ENCODE data around the gene CFAP52.

The CFAP52 gene

GRCh38 chr17:9672266-9672665 lies 95.8 kb downstream of the CFAP52 start:
- H3K4me2 ChIP-seq (ENCODE audit: low read depth, low read length): no peak overlapping the region
- no peak for DNase-seq
- H3K36me3 ChIP-seq (replicated peaks; ENCODE audit: insufficient read depth, low read length): no peaks in the 10 kb centered on the region
- no peaks in the 10 kb centered on the region for H3K79me2 ChIP-seq (ENCODE audit: low read length)
- no peaks in the 10 kb centered on the region for H3K9me3 ChIP-seq (replicated peaks; ENCODE audit: insufficient read depth, low read length)
- no peak overlapping the region for H3K9ac ChIP-seq (ENCODE audit: low read length)
- no peaks in the 10 kb centered on the region for H3F3A ChIP-seq (ENCODE audit: insufficient read depth, low read length)
- H2AFZ ChIP-seq (ENCODE audit: low read length): no peak overlapping the region
- TF ChIP-seq EZH2 (optimal IDR thresholded peaks at IDR 0.05; ENCODE audit: low read depth, low read length): no peak
- no peak for TF ChIP-seq EZH2phosphoT487 (IDR thresholded peaks at IDR 0.05; ENCODE audit: low read length)
- H3K27ac ChIP-seq (ENCODE audit: low read length): no peak overlapping the region
- no peaks in the 10 kb centered on the region for H3K9me2 ChIP-seq (replicated peaks; ENCODE audit: insufficient read depth, low read length)
- H3K27me3 ChIP-seq (replicated peaks; ENCODE audit: insufficient read depth, low read length): no peaks in the 10 kb centered on the region; the same call in 1 of the 2 replicates
- H4K20me1 ChIP-seq (ENCODE audit: insufficient read depth, low read length): no peaks in the 10 kb centered on the region
- H3K4me1 ChIP-seq (ENCODE audit: low read length): no peaks in the 10 kb centered on the region
- no peak overlapping the region for H3K4me3 ChIP-seq (ENCODE audit: low read length)

- no peak overlapping the region for H3K27ac ChIP-seq (ENCODE audit: low read length)
Measured at GRCh38 chr17:9672691-9673090, 96.2 kb downstream of the CFAP52 start.

GRCh38 chr17:9676084-9676483 lies 99.6 kb downstream of the CFAP52 start:
- no peak for DNase-seq

More at GRCh38 chr17:9672691-9673090, 96.2 kb downstream of the CFAP52 start:
- H3K4me2 ChIP-seq (ENCODE audit: low read depth, low read length): no peak overlapping the region
- H4K20me1 ChIP-seq (ENCODE audit: insufficient read depth, low read length): no peaks in the 10 kb centered on the region
- no peaks in the 10 kb centered on the region; the same call in 1 of the 2 replicates for H3K27me3 ChIP-seq (replicated peaks; ENCODE audit: insufficient read depth, low read length)
- H3K79me2 ChIP-seq (ENCODE audit: low read length): no peaks in the 10 kb centered on the region
- H3K36me3 ChIP-seq (replicated peaks; ENCODE audit: insufficient read depth, low read length): no peaks in the 10 kb centered on the region
- TF ChIP-seq EZH2phosphoT487 (IDR thresholded peaks at IDR 0.05; ENCODE audit: low read length): no peak
- no peak for TF ChIP-seq CTCF (IDR thresholded peaks at IDR 0.05; ENCODE audit: low read length)
- no peak for TF ChIP-seq EZH2 (optimal IDR thresholded peaks at IDR 0.05; ENCODE audit: low read depth, low read length)
- H3K4me1 ChIP-seq (ENCODE audit: low read length): no peaks in the 10 kb centered on the region
- no peaks in the 10 kb centered on the region for H3K9me2 ChIP-seq (replicated peaks; ENCODE audit: insufficient read depth, low read length)
- H3K4me3 ChIP-seq (ENCODE audit: low read length): no peak overlapping the region
- no peaks in the 10 kb centered on the region for H3F3A ChIP-seq (ENCODE audit: insufficient read depth, low read length)
- no peak overlapping the region for H2AFZ ChIP-seq (ENCODE audit: low read length)
- DNase-seq: no peak
- H3K9me3 ChIP-seq (replicated peaks; ENCODE audit: insufficient read depth, low read length): no peaks in the 10 kb centered on the region
- no peak overlapping the region for H3K9ac ChIP-seq (ENCODE audit: low read length)

More at GRCh38 chr17:9676084-9676483, 99.6 kb downstream of the CFAP52 start:
- Histone ChIP-seq H2AFZ (ENCODE audit: low read length) (no peak overlapping the region), H3K4me2 (ENCODE audit: low read depth, low read length) (no peak overlapping the region), H4K20me1 (ENCODE audit: insufficient read depth, low read length) (no peaks in the 10 kb centered on the region), H3F3A (ENCODE audit: insufficient read depth, low read length) (no peaks in the 10 kb centered on the region), H3K79me2 (ENCODE audit: low read length) (no peaks in the 10 kb centered on the region), H3K9me2 (replicated peaks; ENCODE audit: insufficient read depth, low read length) (no peaks in the 10 kb centered on the region), H3K4me3 (ENCODE audit: low read length) (no peak overlapping the region), H3K27me3 (replicated peaks; ENCODE audit: insufficient read depth, low read length) (no peaks in the 10 kb centered on the region), H3K9me3 (replicated peaks; ENCODE audit: insufficient read depth, low read length) (no peaks in the 10 kb centered on the region), H3K4me1 (ENCODE audit: low read length) (no peaks in the 10 kb centered on the region), H3K9ac (ENCODE audit: low read length) (no peak overlapping the region), H3K27ac (ENCODE audit: low read length) (no peak overlapping the region), H3K36me3 (replicated peaks; ENCODE audit: insufficient read depth, low read length) (no peaks in the 10 kb centered on the region)
- TF ChIP-seq EZH2 (optimal IDR thresholded peaks at IDR 0.05; ENCODE audit: low read depth, low read length) (no peak), CTCF (IDR thresholded peaks at IDR 0.05; ENCODE audit: low read length) (no peak), EZH2phosphoT487 (IDR thresholded peaks at IDR 0.05; ENCODE audit: low read length) (no peak)
